GM18867 (cell line): ENCODE data around the gene MYL7.
"Not testable (repeated sequence)": the region's sequence is repeated elsewhere in the genome, so short reads cannot be mapped to it uniquely, and the experiment has no call there.

Source experiments
- ATAC-seq: cut with Tn5 transposase; IDR thresholded peaks from one replicate; pipeline ENCODE4 v1.9.1; 2021; ENCODE audit warnings: mild to moderate bottlenecking, moderate library complexity; ENCODE audit not compliant: unreplicated experiment

The MYL7 gene

GRCh38 chr7:44133295-44133694 is 7.8 kb downstream of the MYL7 start:
- ATAC-seq, result no peak

- no peak for ATAC-seq
Measured at GRCh38 chr7:44132039-44132438, 9.1 kb downstream of the MYL7 start.

- no peak for ATAC-seq
Measured at GRCh38 chr7:44131173-44132029, 9.7 kb downstream of the MYL7 start.

GRCh38 chr7:44128721-44129582 is 12.2 kb downstream of the MYL7 start:
- no peak for ATAC-seq

GRCh38 chr7:44127161-44127560 is 14.0 kb downstream of the MYL7 start:
- no peak for ATAC-seq

- not testable (repeated sequence) for ATAC-seq
Measured at GRCh38 chr7:44126574-44126973, 14.6 kb downstream of the MYL7 start.

- no peak for ATAC-seq
Measured at GRCh38 chr7:44124822-44125202, 16.3 kb downstream of the MYL7 start.

- peak; percentile 99 for ATAC-seq
Measured at GRCh38 chr7:44123190-44124003, 17.7 kb downstream of the MYL7 start, which contains the start of gene POLD2. POLD2 (minus strand) TSS chr7:44123548; CDS start chr7:44122053, 1,495 bp downstream.

- no peak for ATAC-seq
Measured at GRCh38 chr7:44122529-44122928, 18.6 kb downstream of the MYL7 start.

- no peak for ATAC-seq
Measured at GRCh38 chr7:44121761-44122420, 19.2 kb downstream of the MYL7 start.

GRCh38 chr7:44120395-44120794 is 20.7 kb downstream of the MYL7 start:
- ATAC-seq, result no peak

- ATAC-seq, result no peak
Measured at GRCh38 chr7:44119829-44120380, 21.2 kb downstream of the MYL7 start.

GRCh38 chr7:44117801-44118429 is 23.2 kb downstream of the MYL7 start:
- ATAC-seq, result no peak

GRCh38 chr7:44116789-44117666 is 24.1 kb downstream of the MYL7 start:
- ATAC-seq, result no peak

GRCh38 chr7:44116087-44116788 is 24.9 kb downstream of the MYL7 start:
- ATAC-seq, result no peak

GRCh38 chr7:44114586-44115310 is 26.4 kb downstream of the MYL7 start:
- ATAC-seq, result no peak

- no peak for ATAC-seq
Measured at GRCh38 chr7:44113764-44114354, 27.3 kb downstream of the MYL7 start.
